ENCODE measurements around the gene AGBL3.
"Not testable (repeated sequence)": the region's sequence is repeated elsewhere in the genome, so short reads cannot be mapped to it uniquely, and the experiment has no call there.

AGBL3 gene

GRCh38 chr7:135077642-135078041, 91.3 kb downstream of the AGBL3 start:
- DNase-seq = no peak

- DNase-seq = no peak
Observed at GRCh38 chr7:135078051-135078450, 91.7 kb downstream of the AGBL3 start.

- DNase-seq = no peak
Observed at GRCh38 chr7:135079068-135079467, 92.8 kb downstream of the AGBL3 start.

GRCh38 chr7:135083005-135083404, 96.7 kb downstream of the AGBL3 start:
- no peak for DNase-seq

GRCh38 chr7:135088566-135088965, 102.3 kb downstream of the AGBL3 start:
- DNase-seq = no peak

- no peak for DNase-seq
Observed at GRCh38 chr7:135091717-135092116, 105.4 kb downstream of the AGBL3 start.

GRCh38 chr7:135094472-135095237, 108.3 kb downstream of the AGBL3 start:
- no peak for DNase-seq

GRCh38 chr7:135095450-135095849, 109.1 kb downstream of the AGBL3 start:
- no peak for DNase-seq

GRCh38 chr7:135098391-135098790, 112.1 kb downstream of the AGBL3 start:
- DNase-seq = no peak

GRCh38 chr7:135100856-135101255, 114.5 kb downstream of the AGBL3 start:
- DNase-seq = no peak

- no peak for DNase-seq
Observed at GRCh38 chr7:135102372-135102771, 116.1 kb downstream of the AGBL3 start.

- DNase-seq = no peak
Observed at GRCh38 chr7:135109562-135109961, 123.3 kb downstream of the AGBL3 start.

GRCh38 chr7:135109976-135110375, 123.7 kb downstream of the AGBL3 start:
- DNase-seq = no peak

GRCh38 chr7:135111379-135111778, 125.1 kb downstream of the AGBL3 start:
- no peak for DNase-seq

- no peak for DNase-seq
Observed at GRCh38 chr7:135114622-135115021, 128.3 kb downstream of the AGBL3 start.

GRCh38 chr7:135117096-135117495, 130.8 kb downstream of the AGBL3 start:
- DNase-seq = no peak

- no peak for DNase-seq
Observed at GRCh38 chr7:135121868-135122267, 135.6 kb downstream of the AGBL3 start.

- not testable (repeated sequence) for DNase-seq
Observed at GRCh38 chr7:135124631-135125030, 138.3 kb downstream of the AGBL3 start.

- DNase-seq = no peak
Observed at GRCh38 chr7:135128931-135129330, 142.6 kb downstream of the AGBL3 start.

GRCh38 chr7:135129579-135129978, 143.3 kb downstream of the AGBL3 start:
- DNase-seq = no peak

GRCh38 chr7:135143885-135144668, 157.8 kb downstream of the AGBL3 start:
- no peak for DNase-seq

- DNase-seq = no peak
Observed at GRCh38 chr7:135147341-135147898, 161.1 kb downstream of the AGBL3 start.

GRCh38 chr7:135147899-135148721, 161.8 kb downstream of the AGBL3 start, which contains the start of gene TMEM140:
TSS of gene TMEM140 (plus strand) at chr7:135148072. CDS start at chr7:135164442, 16,370 bp downstream.
- DNase-seq = peak; percentile 47 to 50
